Measurements from ENCODE around the gene IGFLR1.
A peak's percentile ranks its signal among the peaks of the same experiment; 100 is the strongest.

Gene IGFLR1

DNA sequence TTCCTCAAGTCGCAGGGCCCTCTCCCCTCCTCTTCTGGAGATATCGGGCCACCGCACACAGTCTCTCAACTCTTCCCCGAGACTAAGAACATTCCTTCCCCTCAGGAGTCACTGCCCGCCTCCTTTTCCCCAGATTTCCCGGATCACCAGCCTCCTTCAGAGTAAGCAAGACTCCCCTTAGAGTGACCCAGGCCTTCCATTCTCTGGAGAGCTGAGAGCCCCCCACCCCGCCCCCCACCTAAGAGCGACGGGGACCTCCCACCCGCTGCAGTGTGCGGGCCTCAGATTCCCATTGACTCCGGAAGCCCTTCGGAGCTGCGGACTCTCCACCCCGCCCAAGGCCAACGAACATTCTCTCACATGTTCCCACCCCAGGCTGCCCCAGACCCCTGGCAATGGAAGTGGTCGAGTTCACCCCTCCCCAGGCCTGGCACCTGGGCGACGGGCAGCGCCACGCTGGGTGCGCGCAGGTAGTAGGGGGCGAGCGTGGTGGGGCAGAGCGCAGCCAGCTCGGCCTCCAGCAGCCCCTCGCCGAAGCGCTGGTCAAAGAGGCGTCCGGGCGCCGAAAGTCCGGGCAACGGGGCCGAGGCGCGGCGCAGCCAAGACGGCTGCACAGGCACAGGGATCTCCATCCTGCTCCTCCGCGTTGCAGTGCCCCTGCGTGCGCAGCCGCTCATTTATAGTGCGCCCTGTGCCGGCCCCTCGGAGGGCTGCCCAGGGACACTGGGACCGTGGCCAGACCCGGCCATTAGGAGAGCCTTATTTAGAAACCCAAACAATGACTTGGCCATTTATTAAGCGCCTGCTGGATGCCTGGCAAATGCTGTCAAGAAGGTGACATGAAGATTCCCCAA, 14.4 kb upstream of the IGFLR1 start, which contains the start of gene HSPB6:
TSS of gene HSPB6 (minus strand) at position 653 of the 854 bp plus-strand sequence. CDS start at position 632, 21 bp downstream.
- DNase-seq (ENCODE audit: extremely low read depth in 1 of 2, low read depth in 1 of 2), result no peak

DNA sequence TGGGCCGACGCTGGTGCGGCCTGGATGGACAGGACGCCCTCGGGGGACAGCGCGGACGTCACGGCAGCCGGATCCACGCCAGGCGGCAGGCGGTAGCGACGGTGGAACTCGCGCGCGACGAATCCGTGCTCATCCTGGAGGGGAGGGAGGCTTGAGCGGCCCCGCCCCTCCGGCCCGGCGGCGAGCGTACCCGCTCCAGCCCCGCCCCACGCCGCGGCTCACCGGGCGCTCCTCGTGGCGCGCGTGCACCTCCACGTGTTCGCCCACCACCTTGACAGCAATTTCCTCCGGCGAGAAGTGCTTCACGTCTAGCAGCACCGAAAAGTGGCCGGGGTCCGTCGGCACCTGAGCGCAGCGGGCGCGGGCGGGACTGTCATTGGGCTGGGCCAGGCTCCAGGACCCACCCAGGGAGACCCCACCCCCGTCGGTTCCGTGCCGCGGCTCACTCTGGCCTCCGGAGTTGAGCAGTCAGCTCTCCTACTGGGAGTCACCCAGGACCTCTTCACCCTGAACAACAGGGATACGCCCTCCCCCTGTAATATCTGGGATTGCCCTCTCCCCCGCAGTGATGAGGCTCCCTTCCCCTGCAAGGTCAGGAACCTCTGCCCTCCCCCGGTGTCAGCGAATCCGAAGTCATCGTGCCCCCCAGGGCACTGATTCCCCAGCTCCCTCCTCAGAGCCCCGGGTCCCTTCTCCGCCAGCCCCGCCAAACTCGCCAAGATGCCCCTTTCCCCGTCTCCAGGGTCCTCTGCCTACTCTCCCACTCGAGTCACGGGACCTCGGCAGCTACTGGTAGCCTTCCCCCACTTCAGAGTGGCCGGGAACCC, 13.5 kb upstream of the IGFLR1 start:
- DNase-seq (ENCODE audit: extremely low read depth in 1 of 2, low read depth in 1 of 2), result no peak

DNA sequence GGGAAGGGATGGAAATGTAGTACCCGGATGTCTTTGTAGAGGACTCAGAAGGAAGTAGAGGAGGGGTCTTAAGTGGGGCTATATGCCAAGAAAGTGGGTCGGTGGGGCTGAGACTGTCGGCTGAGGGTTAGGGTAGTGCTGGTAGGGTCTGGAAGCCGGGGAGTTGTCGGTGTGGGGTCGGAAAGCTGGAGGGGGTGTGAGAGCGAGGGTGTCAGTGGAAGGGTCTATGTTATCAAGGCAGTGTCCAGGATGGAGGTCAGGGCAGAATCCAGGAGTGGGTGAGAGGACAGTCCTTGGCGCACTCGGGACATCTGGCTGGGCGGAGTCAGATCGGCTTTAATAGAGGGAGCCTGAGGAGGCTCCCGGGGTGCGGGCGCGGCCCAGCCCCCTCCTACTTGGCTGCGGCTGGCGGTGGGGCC, 12.9 kb upstream of the IGFLR1 start:
- no peak for DNase-seq (ENCODE audit: extremely low read depth in 1 of 2, low read depth in 1 of 2)

DNA sequence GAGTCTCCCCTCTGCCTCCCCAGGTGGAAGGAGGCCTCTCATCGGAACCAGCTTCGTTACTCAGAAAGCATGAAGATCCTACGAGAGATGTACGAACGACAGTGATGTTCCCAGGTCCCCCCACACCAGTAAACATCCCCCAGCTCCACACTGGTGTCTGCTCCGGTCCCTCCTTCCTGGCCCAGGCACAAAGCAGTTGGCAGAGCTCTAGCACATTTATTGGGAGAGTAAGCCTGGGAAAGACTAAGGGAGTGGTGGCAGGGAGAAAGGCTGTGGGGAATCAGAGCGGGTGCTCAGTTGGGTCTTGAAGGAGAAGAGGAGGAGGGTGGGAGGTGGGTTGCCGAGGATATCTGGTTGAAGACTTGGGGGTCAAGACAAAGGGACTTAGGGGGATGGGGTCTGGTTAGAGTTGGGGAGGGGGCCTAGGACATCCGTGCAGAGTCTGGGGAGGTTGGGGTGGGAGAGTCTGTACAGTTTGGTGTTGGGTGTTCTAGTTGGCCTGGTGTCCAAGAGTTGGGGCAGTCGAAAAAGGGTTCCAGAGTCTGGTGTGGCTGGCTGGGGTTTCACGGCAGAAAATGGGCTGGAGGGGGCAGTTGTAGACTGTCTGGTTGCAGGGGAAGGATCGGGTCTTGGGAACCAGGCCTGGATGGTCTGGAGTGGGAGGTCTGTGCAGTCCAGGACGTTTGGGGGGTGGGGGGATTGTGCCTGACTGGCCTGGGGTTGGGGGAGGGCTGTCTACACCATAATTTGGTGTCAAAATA, 12.3 kb upstream of the IGFLR1 start:
- DNase-seq (ENCODE audit: extremely low read depth in 1 of 2, low read depth in 1 of 2), result no peak

DNA sequence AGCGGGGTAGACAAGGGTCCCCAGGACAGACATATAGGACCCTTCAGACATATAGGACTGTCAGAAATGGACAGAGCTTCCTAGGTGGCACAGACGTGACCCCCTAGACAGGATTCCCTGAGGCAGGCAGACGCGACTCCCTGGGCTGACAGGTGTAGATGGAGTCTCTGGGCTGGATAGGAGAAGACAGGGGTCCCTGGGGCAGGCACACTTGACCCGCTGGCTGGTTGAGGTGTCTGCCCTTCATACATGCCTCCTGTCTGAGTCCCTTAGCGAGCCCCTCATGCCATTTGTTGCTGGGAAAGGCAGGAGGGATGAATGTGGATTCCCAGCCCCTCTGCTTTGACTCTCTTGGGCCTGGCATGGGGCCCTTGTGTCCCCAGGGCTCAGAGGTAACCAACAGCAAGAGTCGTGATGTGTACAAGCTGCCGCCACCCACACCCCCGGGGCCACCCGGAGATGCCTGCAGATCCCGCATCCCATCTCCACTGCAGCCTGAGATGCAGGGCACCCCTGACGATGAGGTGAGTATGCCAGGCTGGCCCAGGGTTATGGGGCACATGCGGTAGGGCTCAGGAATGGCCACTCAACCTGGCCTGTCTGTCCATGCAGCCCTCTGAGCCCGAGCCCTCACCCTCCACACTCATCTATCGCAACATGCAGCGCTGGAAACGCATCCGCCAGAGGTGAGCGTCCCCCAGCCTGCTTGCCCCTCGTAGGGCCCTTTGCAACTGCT, 11.6 kb upstream of the IGFLR1 start:
- DNase-seq (ENCODE audit: extremely low read depth in 1 of 2, low read depth in 1 of 2), result no peak

DNA sequence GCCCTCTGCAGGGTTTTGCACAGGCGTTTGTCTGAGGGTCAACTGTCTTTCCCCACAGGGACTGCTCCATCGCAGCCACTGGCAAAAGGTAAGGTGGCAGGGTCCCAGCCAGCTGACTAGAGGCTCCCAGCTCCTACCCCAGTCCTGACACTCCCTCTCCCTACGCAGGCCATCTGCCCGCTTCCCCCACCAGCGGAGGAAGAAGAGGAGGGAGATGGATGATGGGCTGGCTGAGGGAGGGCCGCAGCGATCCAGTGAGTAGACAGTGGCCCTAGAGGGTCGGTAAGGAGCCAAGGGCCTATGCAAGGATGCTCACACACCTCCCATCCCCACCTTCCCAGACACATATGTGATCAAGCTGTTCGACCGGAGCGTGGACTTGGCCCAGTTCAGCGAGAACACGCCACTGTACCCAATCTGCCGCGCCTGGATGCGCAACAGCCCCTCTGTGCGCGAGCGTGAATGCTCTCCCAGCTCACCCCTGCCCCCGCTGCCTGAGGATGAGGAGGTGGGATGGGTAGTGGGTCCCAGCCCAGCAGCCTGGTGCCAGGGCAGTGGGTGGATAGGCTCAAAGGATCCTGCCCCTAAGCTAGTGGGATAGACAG, 10.6 kb upstream of the IGFLR1 start:
- no peak for DNase-seq (ENCODE audit: extremely low read depth in 1 of 2, low read depth in 1 of 2)

DNA sequence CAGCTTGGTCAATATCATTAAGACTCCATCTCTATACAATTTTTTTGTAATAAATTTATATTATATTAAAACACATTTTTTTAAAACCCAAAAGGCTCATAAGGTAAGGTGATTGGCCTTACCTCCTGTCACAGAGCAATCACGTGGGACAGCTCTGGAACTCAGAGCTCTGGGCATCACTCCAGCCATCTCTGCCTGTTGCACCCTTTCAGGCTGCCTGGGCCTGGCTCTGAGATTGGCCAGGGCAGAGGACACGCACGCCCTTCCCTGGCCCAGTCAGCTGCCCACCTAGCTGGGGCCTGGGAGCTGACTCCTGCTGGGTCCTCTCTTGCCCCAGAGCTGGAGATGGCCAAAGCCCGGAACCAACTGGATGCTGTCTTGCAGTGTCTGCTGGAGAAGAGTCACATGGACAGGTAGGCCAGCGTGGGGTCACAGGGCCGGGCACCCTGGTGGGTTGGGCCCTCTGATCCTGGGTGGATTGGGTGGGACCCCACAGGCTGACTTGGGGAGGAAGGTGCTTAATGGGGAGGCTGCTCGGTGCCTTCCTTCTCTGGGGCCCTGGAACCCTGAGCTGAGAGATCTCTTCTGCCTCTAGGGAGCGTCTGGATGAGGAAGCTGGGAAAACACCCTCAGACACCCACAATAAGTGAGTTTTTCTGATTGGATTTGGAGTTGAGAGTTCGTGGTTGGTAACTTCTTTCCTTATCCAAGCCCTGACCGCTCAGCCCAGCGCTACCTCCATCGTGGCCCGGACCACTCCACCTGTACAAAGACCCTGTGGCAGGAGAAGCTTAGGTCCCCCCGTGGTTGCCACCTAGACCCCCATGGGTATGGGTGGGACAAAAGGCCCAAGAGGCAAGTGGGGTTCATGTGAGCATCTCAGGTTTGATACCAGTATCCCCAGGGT, 9.8 kb upstream of the IGFLR1 start:
- no peak for DNase-seq (ENCODE audit: extremely low read depth in 1 of 2, low read depth in 1 of 2)

DNA sequence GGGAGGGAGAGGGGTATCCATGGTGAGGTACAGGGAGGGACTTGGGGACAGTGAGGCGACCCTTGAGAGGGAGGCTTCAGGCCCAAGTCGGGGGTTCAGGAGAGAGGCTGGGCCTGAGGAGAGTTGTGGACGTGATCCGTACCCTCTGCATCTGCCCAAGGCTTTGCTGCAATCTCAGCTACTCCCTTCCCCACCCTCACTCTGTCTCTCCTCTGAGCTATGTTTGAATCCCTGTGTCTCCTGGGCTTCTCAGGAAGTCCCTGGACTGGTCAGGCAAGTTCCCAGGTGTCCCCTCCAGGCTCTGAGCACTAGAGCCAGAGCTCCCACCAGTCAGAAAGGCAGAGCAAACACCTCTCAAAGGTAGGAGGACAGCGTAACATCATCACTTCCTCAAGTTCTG, 7.9 kb upstream of the IGFLR1 start:
- no peak for DNase-seq (ENCODE audit: extremely low read depth in 1 of 2, low read depth in 1 of 2)

DNA sequence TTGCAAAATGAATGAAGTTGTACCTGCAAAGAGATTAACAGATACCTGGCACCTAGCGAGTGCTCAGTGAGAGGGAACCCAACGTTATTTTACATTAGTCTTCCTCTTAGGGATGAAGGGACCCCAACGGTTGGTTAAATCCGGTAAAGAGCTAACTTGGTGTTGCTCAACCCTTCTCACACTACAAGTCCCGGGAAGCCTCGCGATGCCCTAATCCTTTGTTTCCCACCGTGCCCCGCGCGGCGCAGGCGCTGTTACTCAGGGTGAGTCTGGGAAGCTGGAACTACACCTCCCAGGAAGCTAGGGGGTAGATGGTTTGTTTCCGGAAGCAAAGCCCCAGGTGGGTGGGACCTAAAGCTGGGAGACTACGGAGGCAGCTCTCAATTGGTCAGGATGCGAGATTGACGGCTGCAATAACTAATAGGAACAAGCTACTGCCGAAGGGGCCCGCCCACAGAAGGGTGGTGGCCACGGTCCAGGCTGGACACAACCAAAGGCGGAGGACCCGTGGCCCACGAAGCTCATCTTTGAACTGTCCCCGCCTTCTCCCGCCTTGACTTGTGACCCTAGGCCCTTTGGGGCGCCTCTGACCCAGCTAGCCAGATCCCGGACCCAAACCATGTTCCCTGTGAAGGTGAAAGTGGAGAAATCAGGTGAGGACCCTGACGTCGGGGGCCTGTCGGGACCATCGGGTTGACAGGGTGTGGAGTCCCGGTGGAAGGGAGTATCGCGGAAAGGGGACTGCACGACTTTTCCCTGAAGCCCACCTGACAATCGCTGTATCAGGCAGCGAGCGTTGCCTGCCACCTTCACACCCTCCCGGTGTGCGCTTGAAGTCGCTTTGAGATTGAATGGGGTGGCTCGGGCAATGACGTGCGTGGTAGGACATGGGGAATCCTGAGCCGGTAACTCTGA, 6.1 kb upstream of the IGFLR1 start, which contains the start of gene LIN37:
TSS of gene LIN37 (plus strand) at position 471 of the 915 bp plus-strand sequence. CDS start at position 620, 149 bp downstream.
- peak; percentile 95 to 96 for DNase-seq (ENCODE audit: extremely low read depth in 1 of 2, low read depth in 1 of 2)

DNA sequence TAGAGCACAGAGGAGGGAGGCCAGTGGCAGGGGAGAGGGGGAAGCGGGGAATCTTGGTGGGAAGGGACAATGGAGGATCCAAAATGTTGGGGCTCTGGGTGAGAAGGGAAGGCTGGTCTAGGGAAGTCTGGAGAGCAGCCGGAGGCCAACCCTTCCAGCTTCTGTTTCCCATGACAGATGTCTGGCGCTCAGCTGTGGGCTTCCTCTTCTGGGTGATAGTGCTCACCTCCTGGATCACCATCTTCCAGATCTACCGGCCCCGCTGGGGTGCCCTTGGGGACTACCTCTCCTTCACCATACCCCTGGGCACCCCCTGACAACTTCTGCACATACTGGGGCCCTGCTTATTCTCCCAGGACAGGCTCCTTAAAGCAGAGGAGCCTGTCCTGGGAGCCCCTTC, 4.3 kb upstream of the IGFLR1 start:
- no peak for DNase-seq (ENCODE audit: extremely low read depth in 1 of 2, low read depth in 1 of 2)

DNA sequence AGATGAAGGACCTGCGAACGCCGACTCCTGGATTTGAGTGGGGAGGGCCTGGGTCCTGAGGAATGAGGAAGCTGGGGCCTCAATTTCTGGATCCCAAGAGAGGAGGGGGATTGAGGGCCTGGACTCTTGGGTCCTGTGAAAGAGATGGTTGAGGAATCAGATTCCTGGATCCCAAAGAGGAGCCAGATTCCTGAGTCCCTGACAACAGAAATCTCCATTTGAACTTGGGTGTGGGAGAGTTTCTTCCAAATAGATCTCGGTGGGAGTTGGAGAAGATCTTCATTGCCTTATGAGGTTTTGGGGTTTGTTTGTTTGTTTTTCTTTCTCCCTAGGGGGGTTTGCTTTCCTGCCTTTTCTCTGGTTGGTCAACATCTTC, 3.8 kb upstream of the IGFLR1 start:
- DNase-seq (ENCODE audit: extremely low read depth in 1 of 2, low read depth in 1 of 2), result no peak

DNA sequence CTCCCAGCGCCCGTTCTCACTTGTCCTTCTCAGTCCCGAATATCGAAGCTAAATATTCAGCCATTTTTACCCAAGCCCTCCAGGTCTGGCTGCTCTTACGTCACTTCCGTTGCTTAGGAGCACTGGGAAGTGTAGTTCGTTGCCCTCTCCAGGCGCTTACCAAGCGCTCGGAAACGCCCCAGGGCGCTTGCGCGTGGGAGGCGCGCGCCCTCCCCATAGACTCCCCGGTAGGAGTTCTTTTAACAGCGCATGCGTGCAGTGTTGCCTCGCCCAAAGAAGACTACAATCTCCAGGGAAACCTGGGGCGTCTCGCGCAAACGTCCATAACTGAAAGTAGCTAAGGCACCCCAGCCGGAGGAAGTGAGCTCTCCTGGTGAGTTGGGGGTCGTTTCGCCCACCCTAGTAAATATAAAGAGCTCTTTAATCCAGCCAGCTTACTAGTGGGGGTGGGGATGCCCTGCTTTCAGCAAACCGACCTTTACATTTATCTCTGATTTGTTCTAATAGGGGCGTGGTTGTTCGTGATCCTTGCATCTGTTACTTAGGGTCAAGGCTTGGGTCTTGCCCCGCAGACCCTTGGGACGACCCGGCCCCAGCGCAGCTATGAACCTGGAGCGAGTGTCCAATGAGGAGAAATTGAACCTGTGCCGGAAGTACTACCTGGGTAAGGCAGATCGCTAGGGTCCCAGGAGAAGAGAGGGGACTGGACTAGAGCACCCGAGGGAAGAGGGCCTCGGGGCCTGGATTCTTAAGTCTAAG, 3.3 kb upstream of the IGFLR1 start, which contains the start of the genes PSENEN and U2AF1L4:
TSS of gene PSENEN (plus strand) at position 324 of the 759 bp plus-strand sequence. CDS start at position 604, 280 bp downstream.
TSS of gene U2AF1L4 (minus strand) at position 91 of the 759 bp plus-strand sequence. CDS start at position 64, 27 bp downstream.
- peak; percentile 89 to 91 for DNase-seq (ENCODE audit: extremely low read depth in 1 of 2, low read depth in 1 of 2)

DNA sequence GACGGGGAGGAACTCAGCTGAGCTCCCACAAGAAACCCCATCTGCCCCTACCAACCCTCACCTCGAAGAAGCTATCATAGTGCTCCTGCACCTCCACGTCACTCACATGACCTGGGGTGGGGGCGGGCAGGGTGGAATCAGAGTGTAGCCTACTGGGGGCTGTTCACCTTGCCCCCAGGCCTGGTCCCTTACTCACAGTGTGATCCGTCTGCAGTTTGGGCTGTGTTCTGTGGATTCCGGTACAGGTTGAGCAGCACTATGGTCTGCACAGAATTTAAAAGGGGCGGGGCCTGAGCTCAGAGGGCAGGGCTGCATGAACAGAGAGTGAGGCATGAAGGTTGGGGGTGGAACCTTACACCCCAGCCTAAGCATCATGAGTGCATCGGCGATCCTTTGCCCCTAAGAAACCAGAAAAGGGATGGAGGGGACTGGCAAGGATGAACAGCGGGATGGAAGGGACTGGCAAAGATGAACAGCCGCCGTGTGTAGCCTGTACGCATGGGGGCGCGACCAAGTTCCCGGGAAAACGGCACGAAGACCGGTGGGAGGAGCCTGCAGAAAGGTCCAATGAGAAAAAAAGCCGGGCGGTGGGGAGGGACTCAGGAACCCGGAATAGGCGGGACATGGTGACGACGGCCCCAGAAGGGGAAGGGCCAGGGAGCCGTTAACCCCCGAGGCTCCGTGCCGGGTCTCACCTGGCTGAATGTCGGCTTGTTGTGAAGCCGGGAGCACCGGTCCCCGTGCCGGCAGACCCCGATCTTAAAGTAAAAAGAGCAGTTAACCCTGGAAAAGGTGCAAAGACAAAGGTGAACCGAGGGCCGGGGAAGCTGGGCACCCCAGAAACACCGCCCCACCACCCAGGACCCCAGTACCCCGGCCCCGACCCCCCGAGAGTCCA, 2.4 kb upstream of the IGFLR1 start:
- DNase-seq (ENCODE audit: extremely low read depth in 1 of 2, low read depth in 1 of 2), result peak; percentile 84 to 85

DNA sequence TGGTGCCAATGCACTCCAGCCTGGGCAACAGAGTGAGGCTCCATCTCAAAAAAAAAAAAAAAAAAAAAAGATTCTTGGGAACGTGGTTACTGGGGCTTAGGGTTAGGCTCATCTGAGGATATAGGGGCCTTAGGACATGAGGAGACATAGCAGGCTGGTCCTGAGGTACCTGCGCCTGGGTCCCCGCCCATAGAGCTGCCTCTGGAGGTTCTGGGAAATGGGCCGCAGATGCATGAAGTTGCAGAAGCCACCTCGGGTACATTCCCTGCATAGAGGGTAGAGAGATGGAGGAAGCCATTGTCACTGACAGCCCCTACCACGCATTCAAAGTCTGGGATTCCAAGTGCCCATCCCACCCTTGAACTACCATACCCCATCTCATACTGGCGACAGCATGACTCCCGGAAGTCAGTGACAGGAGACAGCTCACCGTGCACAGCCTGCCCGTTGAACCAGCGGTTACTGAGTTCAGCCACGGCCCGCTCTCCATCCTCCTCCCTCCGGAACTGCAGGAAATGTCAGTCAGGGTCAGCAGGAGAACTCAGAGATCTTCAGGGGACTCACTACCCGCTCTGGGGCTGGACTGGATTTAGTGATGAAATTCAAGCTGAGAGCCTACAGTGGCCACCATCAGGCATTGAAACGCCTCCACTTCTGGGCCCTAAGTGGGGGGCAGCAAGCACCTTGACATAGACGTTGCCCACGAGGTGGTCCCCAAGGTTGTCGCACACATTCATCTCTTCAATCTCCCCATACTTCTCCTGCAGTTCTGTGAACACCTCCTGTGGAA, 1.6 kb upstream of the IGFLR1 start:
- no peak for DNase-seq (ENCODE audit: extremely low read depth in 1 of 2, low read depth in 1 of 2)

DNA sequence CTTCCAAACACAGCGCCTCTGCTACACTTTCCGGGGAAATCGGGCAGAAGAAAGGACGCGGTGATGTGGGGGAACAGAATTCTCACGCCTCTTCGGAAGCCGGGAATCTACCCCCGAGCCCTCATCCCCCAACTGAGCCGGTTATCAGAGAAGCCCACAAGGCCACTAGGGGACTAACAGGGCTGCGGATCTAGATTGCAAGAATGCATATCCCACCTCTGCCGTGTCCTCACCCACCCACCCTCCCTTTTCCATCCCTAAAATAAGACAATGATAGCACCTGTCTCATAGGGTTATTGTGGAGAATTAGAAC, 1.1 kb downstream of the IGFLR1 start:
- DNase-seq (ENCODE audit: extremely low read depth in 1 of 2, low read depth in 1 of 2), result no peak
